ENCODE results near the gene ANO4.
"Not testable (repeated sequence)": the region's sequence is repeated elsewhere in the genome, so short reads cannot be mapped to it uniquely, and the experiment has no call there.

The ANO4 gene

GRCh38 chr12:101111441-101111840 is 316.9 kb downstream of the ANO4 start:
- DNase-seq, result no peak

- DNase-seq, result no peak
Observed at GRCh38 chr12:101115326-101115725, 320.8 kb downstream of the ANO4 start.

GRCh38 chr12:101116911-101117310 is 322.3 kb downstream of the ANO4 start:
- DNase-seq, result no peak

GRCh38 chr12:101117842-101118241 is 323.3 kb downstream of the ANO4 start:
- no peak for DNase-seq

GRCh38 chr12:101127521-101128219 is 333.1 kb downstream of the ANO4 start:
- no peak for DNase-seq

GRCh38 chr12:101145777-101146431 is 351.3 kb downstream of the ANO4 start:
- not testable (repeated sequence) for DNase-seq

- no peak for DNase-seq
Observed at GRCh38 chr12:101165319-101165718, 370.7 kb downstream of the ANO4 start.

GRCh38 chr12:101166866-101167265 is 372.3 kb downstream of the ANO4 start:
- DNase-seq, result no peak

GRCh38 chr12:101168001-101168400 is 373.4 kb downstream of the ANO4 start:
- no peak for DNase-seq

GRCh38 chr12:101172316-101172715 is 377.7 kb downstream of the ANO4 start:
- no peak for DNase-seq

- DNase-seq, result no peak
Observed at GRCh38 chr12:101173197-101173749, 378.7 kb downstream of the ANO4 start.

- DNase-seq, result no peak
Observed at GRCh38 chr12:101174541-101174940, 380.0 kb downstream of the ANO4 start.
